ENCODE results near the gene ST8SIA6.
"Not testable (repeated sequence)": the region's sequence is repeated elsewhere in the genome, so short reads cannot be mapped to it uniquely, and the experiment has no call there.

ST8SIA6 gene

GRCh38 chr10:17456032-17456548, 1.7 kb upstream of the ST8SIA6 start:
- DNase-seq: no peak

- no peak for DNase-seq
Measured at GRCh38 chr10:17455015-17455520, 673 bp upstream of the ST8SIA6 start.

GRCh38 chr10:17453373-17454091, 863 bp downstream of the ST8SIA6 start:
- no peak for DNase-seq

GRCh38 chr10:17453035-17453372, 1.4 kb downstream of the ST8SIA6 start:
- no peak for DNase-seq

GRCh38 chr10:17452060-17452841, 2.1 kb downstream of the ST8SIA6 start:
- DNase-seq: no peak

- no peak for DNase-seq
Measured at GRCh38 chr10:17450024-17450423, 4.4 kb downstream of the ST8SIA6 start.

- DNase-seq: no peak
Measured at GRCh38 chr10:17445400-17445998, 8.9 kb downstream of the ST8SIA6 start.

- DNase-seq: no peak
Measured at GRCh38 chr10:17444388-17444714, 10.0 kb downstream of the ST8SIA6 start.

- no peak for DNase-seq
Measured at GRCh38 chr10:17443707-17444387, 10.5 kb downstream of the ST8SIA6 start.

- DNase-seq: no peak
Measured at GRCh38 chr10:17438583-17438982, 15.8 kb downstream of the ST8SIA6 start.

GRCh38 chr10:17436578-17436977, 17.8 kb downstream of the ST8SIA6 start:
- not testable (repeated sequence) for DNase-seq

GRCh38 chr10:17435953-17436352, 18.4 kb downstream of the ST8SIA6 start:
- DNase-seq: no peak

GRCh38 chr10:17435187-17435586, 19.2 kb downstream of the ST8SIA6 start:
- no peak for DNase-seq

GRCh38 chr10:17432723-17433122, 21.7 kb downstream of the ST8SIA6 start:
- no peak for DNase-seq

GRCh38 chr10:17431871-17432311, 22.5 kb downstream of the ST8SIA6 start:
- DNase-seq: no peak

GRCh38 chr10:17430647-17431355, 23.6 kb downstream of the ST8SIA6 start:
- DNase-seq: peak; percentile 38

GRCh38 chr10:17429490-17429889, 24.9 kb downstream of the ST8SIA6 start:
- DNase-seq: no peak

GRCh38 chr10:17428351-17429097, 25.9 kb downstream of the ST8SIA6 start:
- no peak for DNase-seq

- DNase-seq: no peak
Measured at GRCh38 chr10:17427666-17428350, 26.6 kb downstream of the ST8SIA6 start.

GRCh38 chr10:17427201-17427600, 27.2 kb downstream of the ST8SIA6 start:
- DNase-seq: no peak

GRCh38 chr10:17426263-17426750, 28.1 kb downstream of the ST8SIA6 start:
- no peak for DNase-seq
